Left renal pelvis (tissue), 4 donors: Measurements from ENCODE around the gene TARS2. TPM values are rescaled to one million over a fixed set of nuclear protein-coding genes. Genes with fewer than 3 reads are reported as not detected.

Source experiments
- DNase-seq, 4 donors: peaks; one replicate each; pipeline ENCODE4 v3.0.0-alpha.2; 2013; ENCODE audit warnings: low read depth in 4 of 4, low spot score in 3 of 4
- polyA plus RNA-seq, 4 donors: library from polyadenylated mRNA; unstranded; fragments of 120-200 nt; gene quantifications; one replicate each; pipeline ENCODE4 v1.2.1, GENCODE V29; 2013; ENCODE audit not compliant: insufficient read length in 4 of 4

TARS2 gene
- polyA plus RNA-seq, 4 donors: 15.0 to 36.0 (median 22.8) TPM

GRCh38 chr1:150507912-150508864 is 21.0 kb downstream of the TARS2 start, which contains the start of gene ECM1:
ECM1 (plus strand) TSS chr1:150508109; CDS start chr1:150508210, 101 bp downstream.
- no peak for DNase-seq

GRCh38 chr1:150508982-150509381 is 21.8 kb downstream of the TARS2 start:
- no peak for DNase-seq

- no peak for DNase-seq
These were observed 24.3 kb downstream of the TARS2 start for GRCh38 chr1:150511551-150511950.

- no peak for DNase-seq
These were observed 24.9 kb downstream of the TARS2 start for GRCh38 chr1:150511985-150512660.

GRCh38 chr1:150512846-150513245 is 25.6 kb downstream of the TARS2 start:
- DNase-seq: no peak

GRCh38 chr1:150513351-150513791 is 26.2 kb downstream of the TARS2 start:
- DNase-seq: no peak

- DNase-seq: no peak
These were observed 27.0 kb downstream of the TARS2 start for GRCh38 chr1:150514260-150514659.

- DNase-seq: no peak
These were observed 27.7 kb downstream of the TARS2 start for GRCh38 chr1:150514913-150515327.

GRCh38 chr1:150515328-150516049 is 28.3 kb downstream of the TARS2 start, which contains the start of gene FALEC:
FALEC (plus strand) TSS chr1:150515752.
- peak; percentile 84 to 89 (median 88) for DNase-seq

- no peak for DNase-seq
These were observed 28.9 kb downstream of the TARS2 start for GRCh38 chr1:150516050-150516591.

GRCh38 chr1:150516616-150517015 is 29.4 kb downstream of the TARS2 start:
- no peak for DNase-seq

- DNase-seq: no peak
These were observed 34.2 kb downstream of the TARS2 start for GRCh38 chr1:150521196-150521968.

GRCh38 chr1:150525348-150525747 is 38.1 kb downstream of the TARS2 start:
- no peak for DNase-seq

GRCh38 chr1:150528196-150528595 is 41.0 kb downstream of the TARS2 start:
- DNase-seq: no peak

GRCh38 chr1:150529017-150529416 is 41.8 kb downstream of the TARS2 start:
- no peak for DNase-seq

GRCh38 chr1:150530491-150531159 is 43.4 kb downstream of the TARS2 start:
- DNase-seq: no peak

- DNase-seq: no peak
These were observed 45.6 kb downstream of the TARS2 start for GRCh38 chr1:150532860-150533259.

- DNase-seq: no peak
These were observed 46.8 kb downstream of the TARS2 start for GRCh38 chr1:150534002-150534401.
